Mucosa of descending colon (tissue), 3 donors: Measurements from ENCODE around the gene SCRN1. TPM values are rescaled to one million over a fixed set of nuclear protein-coding genes. Genes with fewer than 3 reads are reported as not detected.
"Not testable (repeated sequence)": the region's sequence is repeated elsewhere in the genome, so short reads cannot be mapped to it uniquely, and the experiment has no call there.

Source experiments
- ATAC-seq: fragments of 200-7000 bp; cut with Tn5 transposase; one replicate; pipeline ENCODE4 v1.9.1; 2020; ENCODE audit warnings: mild to moderate bottlenecking, moderate library complexity
- DNase-seq, 3 donors: peaks; one replicate each; pipeline ENCODE4 v3.0.0-alpha.2; 2020
- H3K36me3 ChIP-seq: fragments of 200-600 bp; one replicate; pipeline ENCODE4 v1.8.0; 2021; ENCODE audit warnings: low read depth, mild to moderate bottlenecking
- H3K4me1 ChIP-seq: fragments of 200-600 bp; one replicate; pipeline ENCODE4 v1.8.0; 2021; ENCODE audit warnings: low read depth, mild to moderate bottlenecking
- H3K4me3 ChIP-seq: fragments of 200-600 bp; one replicate; pipeline ENCODE4 v1.8.0; 2021; ENCODE audit warnings: mild to moderate bottlenecking
- H3K9me3 ChIP-seq: fragments of 200-600 bp; one replicate; pipeline ENCODE4 v1.8.0; 2021; ENCODE audit warnings: mild to moderate bottlenecking
- intact Hi-C, 2 donors: fragments of 100-400 bp; cut with DNase I in 1 of 2; cut with micrococcal nuclease in 1 of 2; formaldehyde crosslinking; loops; one replicate each; pipeline versions ENCODE4 v1.11.0 to v1.11.1; 2022; cut with DNase I, micrococcal nuclease
- total RNA-seq, 3 donors: library from RNA; stranded (reverse); fragmentation: NEBNext Ultra II Directional in 2 of 3; extraction: Animal tissue kit (Norgen Biotek cat#: 25700) in 2 of 3; gene quantifications; one replicate each; pipeline versions ENCODE4 v1.2.1 to v1.2.4, GENCODE V29; 2021 to 2023
- TF ChIP-seq, protein P1 (sequence below): fragments of 200-600 bp; IDR thresholded peaks from one replicate; pipeline ENCODE4 v1.8.0; 2022; ENCODE audit warnings: antibody characterized with exemption, mild to moderate bottlenecking
- donor health status: DM: no; HTN: no; CAD: no; lungs with moderate emphysema.
- donor health status: DM: no; HTN: no; CAD: no.
- donor health status: DM: no; HTN: yes; CAD: no.

SCRN1 gene
- total RNA-seq, 3 donors from 2014 or later: 6.4 to 60.2 (median 11.2) TPM

DNA sequence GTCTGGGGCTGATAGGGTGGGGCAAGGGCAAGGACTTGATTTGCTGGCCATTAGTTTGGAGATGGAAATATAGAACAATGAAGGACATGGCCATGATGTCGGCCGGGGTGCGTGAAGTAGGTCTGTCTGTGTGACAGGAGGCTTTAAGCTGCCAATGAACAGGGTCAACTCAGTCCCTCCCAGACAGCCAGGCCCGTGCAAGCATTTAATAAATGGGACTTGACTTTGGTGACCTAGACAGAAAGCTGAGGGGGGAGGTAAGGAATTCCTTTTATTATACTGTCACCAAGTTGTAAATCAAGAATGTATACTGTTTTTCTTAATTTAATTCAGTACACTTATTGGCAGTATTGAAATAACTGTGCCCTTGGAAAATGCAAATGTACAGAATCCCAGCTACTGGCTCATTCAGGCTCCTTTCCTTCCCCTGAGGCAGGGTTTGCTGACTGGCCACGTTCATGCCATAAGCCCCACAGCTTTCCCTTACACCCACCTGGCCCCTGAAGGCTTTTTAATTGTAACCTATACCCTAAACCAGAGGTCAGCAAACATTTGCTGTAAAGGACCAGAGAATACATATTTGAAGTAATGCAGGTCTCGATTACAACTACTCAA, 96.1 kb downstream of the SCRN1 start:
- Histone ChIP-seq H3K9me3 (no peaks in the 10 kb centered on the region), H3K36me3 (no peaks in the 10 kb centered on the region), H3K4me3 (no peak overlapping the region), H3K4me1 (no peaks in the 10 kb centered on the region)
- intact Hi-C loops: no loop called here
- ATAC-seq: no peak
- no peak for DNase-seq
- TF ChIP-seq, protein P1, sequence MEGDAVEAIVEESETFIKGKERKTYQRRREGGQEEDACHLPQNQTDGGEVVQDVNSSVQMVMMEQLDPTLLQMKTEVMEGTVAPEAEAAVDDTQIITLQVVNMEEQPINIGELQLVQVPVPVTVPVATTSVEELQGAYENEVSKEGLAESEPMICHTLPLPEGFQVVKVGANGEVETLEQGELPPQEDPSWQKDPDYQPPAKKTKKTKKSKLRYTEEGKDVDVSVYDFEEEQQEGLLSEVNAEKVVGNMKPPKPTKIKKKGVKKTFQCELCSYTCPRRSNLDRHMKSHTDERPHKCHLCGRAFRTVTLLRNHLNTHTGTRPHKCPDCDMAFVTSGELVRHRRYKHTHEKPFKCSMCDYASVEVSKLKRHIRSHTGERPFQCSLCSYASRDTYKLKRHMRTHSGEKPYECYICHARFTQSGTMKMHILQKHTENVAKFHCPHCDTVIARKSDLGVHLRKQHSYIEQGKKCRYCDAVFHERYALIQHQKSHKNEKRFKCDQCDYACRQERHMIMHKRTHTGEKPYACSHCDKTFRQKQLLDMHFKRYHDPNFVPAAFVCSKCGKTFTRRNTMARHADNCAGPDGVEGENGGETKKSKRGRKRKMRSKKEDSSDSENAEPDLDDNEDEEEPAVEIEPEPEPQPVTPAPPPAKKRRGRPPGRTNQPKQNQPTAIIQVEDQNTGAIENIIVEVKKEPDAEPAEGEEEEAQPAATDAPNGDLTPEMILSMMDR: no peak

DNA sequence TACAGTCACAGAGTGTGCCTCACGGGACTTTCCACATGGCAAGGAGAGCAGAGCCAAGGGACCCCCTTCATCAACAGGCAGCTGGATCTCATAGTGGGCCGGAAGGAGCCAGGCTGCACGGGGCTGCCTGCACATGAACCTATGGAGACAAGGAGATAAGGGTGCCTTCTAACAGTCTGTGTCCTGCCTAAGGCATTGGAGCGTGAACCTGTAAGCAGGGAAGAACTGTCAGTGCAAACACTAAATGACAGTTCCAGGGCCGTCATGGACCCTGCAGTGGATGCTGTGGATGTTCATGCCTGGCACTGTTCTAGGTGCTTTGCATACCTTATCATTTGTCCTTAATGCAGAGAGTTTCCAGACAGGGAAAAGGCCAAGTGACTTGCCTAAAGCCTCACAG, 97.4 kb downstream of the SCRN1 start:
- Histone ChIP-seq H3K36me3 (no peaks in the 10 kb centered on the region), H3K4me3 (no peak overlapping the region), H3K9me3 (no peaks in the 10 kb centered on the region), H3K4me1 (no peaks in the 10 kb centered on the region)
- ATAC-seq (no peak), DNase-seq (no peak)
- TF ChIP-seq, protein P1: no peak
- intact Hi-C loops: no loop called here

DNA sequence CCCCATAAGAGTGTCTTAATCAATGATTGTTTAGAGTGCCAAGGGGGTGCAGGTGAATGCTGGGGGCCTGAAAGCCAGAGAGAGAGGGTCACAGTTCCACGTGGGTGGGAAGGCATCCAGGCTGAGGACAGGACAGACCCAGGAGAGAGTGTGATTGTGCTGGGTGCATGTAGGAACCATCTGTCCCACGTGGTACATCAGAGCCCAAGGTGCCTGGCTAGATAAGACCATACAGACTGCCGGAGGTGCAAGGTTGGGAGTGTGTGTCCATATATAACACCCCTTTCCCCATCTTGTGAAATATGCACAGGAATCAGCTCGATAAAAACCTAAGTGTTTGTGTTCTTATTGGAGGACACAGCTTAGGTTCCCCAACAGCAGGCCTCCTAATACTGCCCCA, 97.8 kb downstream of the SCRN1 start:
- ATAC-seq: no peak
- Histone ChIP-seq H3K9me3 (no peaks in the 10 kb centered on the region), H3K36me3 (no peaks in the 10 kb centered on the region), H3K4me1 (no peaks in the 10 kb centered on the region), H3K4me3 (no peak overlapping the region)
- no peak for DNase-seq
- intact Hi-C loops: no loop called here
- TF ChIP-seq, protein P1: no peak

DNA sequence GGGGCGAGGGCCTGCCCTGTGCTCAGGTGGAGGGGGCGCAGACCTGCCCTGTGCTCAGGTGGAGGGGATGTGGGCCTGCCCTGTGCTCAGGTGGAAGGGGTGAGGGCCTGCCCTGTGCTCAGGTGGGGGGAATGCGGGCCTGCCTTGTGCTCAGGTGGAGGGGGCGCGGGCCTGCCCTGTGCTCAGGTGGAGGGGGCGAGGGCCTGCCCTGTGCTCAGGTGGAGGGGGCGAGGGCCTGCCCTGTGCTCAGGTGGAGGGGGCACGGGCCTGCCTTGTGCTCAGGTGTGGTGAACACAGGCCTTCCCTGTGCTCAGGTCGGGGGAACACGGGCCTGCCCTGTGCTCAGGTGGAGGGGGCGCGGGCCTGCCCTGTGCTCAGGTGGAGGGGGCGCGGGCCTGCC, 98.8 kb downstream of the SCRN1 start:
- H3K9me3 ChIP-seq, intact Hi-C loops, H3K36me3 ChIP-seq, H3K4me1 ChIP-seq, DNase-seq, ATAC-seq, H3K4me3 ChIP-seq: not testable (repeated sequence)

DNA sequence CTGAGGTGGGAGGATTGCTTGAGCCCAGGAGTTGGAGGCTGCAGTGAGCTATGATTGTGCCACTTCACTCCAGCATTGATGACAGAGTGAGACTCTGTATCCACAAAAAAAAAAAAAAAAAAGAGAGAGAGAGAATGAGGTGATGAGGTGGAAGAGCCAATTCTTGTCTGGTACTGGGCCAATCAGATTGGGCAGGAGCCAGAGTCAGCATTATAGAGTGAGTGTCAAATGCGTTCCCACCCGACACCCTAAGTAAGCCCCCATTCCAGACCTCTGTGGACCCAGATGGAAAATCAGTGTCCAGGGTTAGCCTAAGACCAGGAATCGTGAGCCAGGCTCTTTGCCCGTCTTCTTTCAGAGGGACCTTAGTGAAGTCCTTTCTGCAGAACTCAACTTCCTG, 99.3 kb downstream of the SCRN1 start:
- Histone ChIP-seq H3K4me3 (no peak overlapping the region), H3K36me3 (no peaks in the 10 kb centered on the region), H3K4me1 (no peaks in the 10 kb centered on the region), H3K9me3 (no peaks in the 10 kb centered on the region)
- ATAC-seq: no peak
- TF ChIP-seq, protein P1: no peak
- no peak for DNase-seq
- intact Hi-C loops: no loop called here

DNA sequence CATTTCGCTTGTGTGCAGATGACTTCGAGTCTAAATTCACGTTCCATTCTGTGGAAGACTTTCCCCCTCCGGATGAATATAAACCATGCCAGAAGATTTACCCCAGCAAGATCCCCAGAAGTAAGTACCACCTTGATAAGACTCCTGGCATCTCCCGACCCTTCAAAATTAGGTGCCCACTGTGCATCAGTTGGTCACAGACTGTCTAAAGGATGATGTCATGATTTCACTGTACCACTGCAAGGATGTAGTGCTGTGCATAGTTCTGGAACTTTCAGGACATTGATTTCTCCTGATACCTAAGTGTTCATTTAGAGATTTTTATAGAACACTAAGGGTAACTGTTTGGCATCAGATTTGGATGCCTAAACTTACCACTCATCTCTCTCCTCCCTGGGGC, 100.3 kb downstream of the SCRN1 start:
- TF ChIP-seq, protein P1: no peak
- Histone ChIP-seq H3K4me1 (peaks cover 4% of the 10 kb centered on the region), H3K9me3 (no peaks in the 10 kb centered on the region), H3K36me3 (no peaks in the 10 kb centered on the region), H3K4me3 (no peak overlapping the region)
- intact Hi-C loops: no loop called here
- ATAC-seq (no peak), DNase-seq (no peak)
